Bronchial epithelial cell (primary cell): ENCODE measurements around the gene UBR3. TPM values are rescaled to one million over a fixed set of nuclear protein-coding genes. Genes with fewer than 3 reads are reported as not detected.

ENCODE experiments used
- DNase-seq: peaks from one replicate; pipeline ENCODE4 v3.0.0-alpha.2; 2010; ENCODE audit warnings: low read depth
- FAIRE-seq: peaks from 2 replicates; lab custom pipeline; 2011; peaks lifted over from hg19 to GRCh38; lab: Jason Lieb, UNC
- H3K27me3 ChIP-seq: 2 replicates; pipeline ENCODE4 v1.5.1; 2011; ENCODE audit warnings: low read length; ENCODE audit not compliant: control insufficient read depth, insufficient read depth
- H3K36me3 ChIP-seq: 2 replicates; pipeline ENCODE4 v1.5.1; 2011; ENCODE audit warnings: low read length; ENCODE audit not compliant: control insufficient read depth, insufficient read depth
- H3K4me3 ChIP-seq: 2 replicates; pipeline ENCODE4 v1.5.1; 2011; ENCODE audit warnings: mild to moderate bottlenecking, low read depth, low read length, control low read depth
- total RNA-seq: library from RNA; depleted of rRNA; stranded (reverse); fragments of >200 nt; gene quantifications from 2 replicates; pipeline ENCODE4 v1.2.1, GENCODE V29; 2014
- TF ChIP-seq, protein P1 (sequence below): IDR thresholded peaks from 2 replicates; pipeline ENCODE4 v1.5.1; 2011; ENCODE audit warnings: mild to moderate bottlenecking, moderate library complexity, low read length, control low read depth, inconsistent platforms; ENCODE audit not compliant: insufficient read depth, severe bottlenecking

UBR3 gene
- total RNA-seq, 1 donor from 2014 or later: 18.4 TPM

DNA sequence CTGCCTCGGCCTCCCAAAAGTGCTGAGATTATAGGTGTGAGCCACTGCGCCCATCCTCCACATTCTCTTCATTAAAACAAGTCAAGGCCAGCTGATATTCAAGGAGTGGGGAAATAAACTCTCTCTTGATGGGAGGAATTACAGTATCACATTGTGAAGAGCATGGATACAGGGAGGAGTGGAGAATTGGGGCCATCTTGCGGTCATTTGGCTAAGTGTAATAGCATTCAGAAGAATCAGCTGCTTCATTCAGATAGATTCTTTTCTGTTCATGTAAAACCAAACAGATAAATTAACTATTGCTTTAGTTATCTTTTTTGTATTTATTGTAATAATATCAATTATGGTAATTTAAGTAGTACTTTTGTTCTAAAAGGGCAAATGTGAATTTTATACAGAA, 156.3 kb downstream of the UBR3 start:
- H3K27me3 ChIP-seq: no peaks in the 10 kb centered on the region
- no peak for FAIRE-seq
- TF ChIP-seq, protein P1, sequence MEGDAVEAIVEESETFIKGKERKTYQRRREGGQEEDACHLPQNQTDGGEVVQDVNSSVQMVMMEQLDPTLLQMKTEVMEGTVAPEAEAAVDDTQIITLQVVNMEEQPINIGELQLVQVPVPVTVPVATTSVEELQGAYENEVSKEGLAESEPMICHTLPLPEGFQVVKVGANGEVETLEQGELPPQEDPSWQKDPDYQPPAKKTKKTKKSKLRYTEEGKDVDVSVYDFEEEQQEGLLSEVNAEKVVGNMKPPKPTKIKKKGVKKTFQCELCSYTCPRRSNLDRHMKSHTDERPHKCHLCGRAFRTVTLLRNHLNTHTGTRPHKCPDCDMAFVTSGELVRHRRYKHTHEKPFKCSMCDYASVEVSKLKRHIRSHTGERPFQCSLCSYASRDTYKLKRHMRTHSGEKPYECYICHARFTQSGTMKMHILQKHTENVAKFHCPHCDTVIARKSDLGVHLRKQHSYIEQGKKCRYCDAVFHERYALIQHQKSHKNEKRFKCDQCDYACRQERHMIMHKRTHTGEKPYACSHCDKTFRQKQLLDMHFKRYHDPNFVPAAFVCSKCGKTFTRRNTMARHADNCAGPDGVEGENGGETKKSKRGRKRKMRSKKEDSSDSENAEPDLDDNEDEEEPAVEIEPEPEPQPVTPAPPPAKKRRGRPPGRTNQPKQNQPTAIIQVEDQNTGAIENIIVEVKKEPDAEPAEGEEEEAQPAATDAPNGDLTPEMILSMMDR: no peak
- DNase-seq: no peak
- no peaks in the 10 kb centered on the region for H3K36me3 ChIP-seq
- no peak overlapping the region for H3K4me3 ChIP-seq

- no peak for FAIRE-seq
- H3K27me3 ChIP-seq: no peaks in the 10 kb centered on the region
- no peak for DNase-seq
- H3K36me3 ChIP-seq: no peaks in the 10 kb centered on the region
- H3K4me3 ChIP-seq: no peak overlapping the region
- TF ChIP-seq, protein P1: no peak
Observed at GRCh38 chr2:169984145-169984544, 156.9 kb downstream of the UBR3 start.

- Histone ChIP-seq H3K4me3 (no peak overlapping the region), H3K27me3 (no peaks in the 10 kb centered on the region), H3K36me3 (peaks cover 3% of the 10 kb centered on the region)
- TF ChIP-seq, protein P1: no peak
- FAIRE-seq (no peak), DNase-seq (no peak)
Observed at GRCh38 chr2:169994752-169995151, 167.5 kb downstream of the UBR3 start.

DNA sequence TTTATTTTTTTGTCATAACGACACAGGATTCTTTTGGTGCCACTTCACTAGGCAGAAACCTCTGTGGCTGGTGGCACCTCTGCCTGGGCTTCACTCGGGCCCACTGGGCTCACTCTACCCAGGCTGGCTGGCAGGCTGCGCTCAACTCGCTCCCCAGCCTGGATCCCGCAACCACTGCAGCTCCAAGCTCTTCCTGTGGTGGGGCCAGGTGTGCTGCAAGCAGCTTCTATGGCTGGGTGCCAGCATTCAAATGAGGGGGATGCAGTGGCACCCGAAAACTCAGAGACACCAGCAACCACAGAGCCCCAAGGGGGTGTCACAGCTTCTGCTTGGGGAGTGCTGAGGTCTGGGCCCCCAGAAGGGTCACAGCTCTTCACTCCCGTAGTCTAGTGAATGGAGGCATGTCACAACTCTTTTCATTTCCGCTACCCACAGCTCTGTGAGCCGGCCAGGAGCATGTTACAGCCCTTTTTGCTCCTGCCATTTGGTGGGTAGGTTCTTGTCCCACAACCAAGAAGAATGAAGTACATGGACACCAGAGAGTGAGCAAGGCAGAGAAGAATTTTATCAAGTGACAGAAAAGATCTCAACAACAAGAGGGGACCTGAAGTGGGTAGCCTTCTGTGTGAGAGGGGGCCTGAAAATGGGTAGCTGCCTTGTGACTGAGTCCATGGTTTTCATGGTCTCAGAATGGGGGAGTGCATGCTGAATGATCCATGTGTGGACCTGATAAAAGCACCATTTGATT, 170.1 kb downstream of the UBR3 start:
- no peaks in the 10 kb centered on the region for H3K27me3 ChIP-seq
- TF ChIP-seq, protein P1: no peak
- H3K4me3 ChIP-seq: no peak overlapping the region
- FAIRE-seq: no peak
- H3K36me3 ChIP-seq: peaks cover 3% of the 10 kb centered on the region
- no peak for DNase-seq

GRCh38 chr2:169999054-169999453, 171.8 kb downstream of the UBR3 start:
- Histone ChIP-seq H3K27me3 (no peaks in the 10 kb centered on the region), H3K36me3 (peaks cover 3% of the 10 kb centered on the region), H3K4me3 (no peak overlapping the region)
- FAIRE-seq (no peak), DNase-seq (no peak)
- TF ChIP-seq, protein P1: no peak

GRCh38 chr2:170002096-170002495, 174.8 kb downstream of the UBR3 start:
- DNase-seq (no peak), FAIRE-seq (no peak)
- TF ChIP-seq, protein P1: no peak
- Histone ChIP-seq H3K4me3 (no peak overlapping the region), H3K27me3 (no peaks in the 10 kb centered on the region), H3K36me3 (peaks cover 2% of the 10 kb centered on the region)
